HEK293T (cell line): ENCODE results near the gene ITGB5.

Experiments used
- BHLHE40 ChIP-seq: fragments of 450-650 bp; IDR thresholded peaks from 2 replicates; pipeline ENCODE4 v1.6.1; 2016; ENCODE audit warnings: mild to moderate bottlenecking, moderate library complexity, borderline replicate concordance
- CTBP1 ChIP-seq: fragments of 450-650 bp; IDR thresholded peaks from 2 replicates; pipeline ENCODE4 v1.6.1; 2016; ENCODE audit warnings: borderline replicate concordance
- FOXA1 ChIP-seq: fragments of 450-650 bp; IDR thresholded peaks from 2 replicates; pipeline ENCODE4 v1.6.1; 2016; ENCODE audit warnings: mild to moderate bottlenecking
- FOXK2 ChIP-seq: fragments of 450-650 bp; IDR thresholded peaks from 2 replicates; pipeline ENCODE4 v1.6.1; 2016; ENCODE audit warnings: mild to moderate bottlenecking
- FOXM1 ChIP-seq: fragments of 450-650 bp; IDR thresholded peaks from 2 replicates; pipeline ENCODE4 v1.6.1; 2017; ENCODE audit warnings: mild to moderate bottlenecking, borderline replicate concordance
- HDGF ChIP-seq: fragments of 450-650 bp; IDR thresholded peaks from 2 replicates; pipeline ENCODE4 v1.6.1; 2017; ENCODE audit warnings: antibody characterized with exemption, borderline replicate concordance
- L3MBTL2 ChIP-seq: fragments of 450-650 bp; conservative IDR thresholded peaks from 2 replicates; pipeline ENCODE4 v1.6.1; 2016; ENCODE audit warnings: mild to moderate bottlenecking
- SP1 ChIP-seq: fragments of 450-650 bp; IDR thresholded peaks from 2 replicates; pipeline ENCODE4 v1.6.1; 2017
- SUZ12 ChIP-seq: fragments of 450-650 bp; IDR thresholded peaks from 2 replicates; pipeline ENCODE4 v1.6.1; 2016; ENCODE audit warnings: mild to moderate bottlenecking
- TARDBP ChIP-seq: fragments of 450-650 bp; IDR thresholded peaks from 2 replicates; pipeline ENCODE4 v1.6.1; 2016
- ZNF384 ChIP-seq: fragments of 450-650 bp; IDR thresholded peaks from 2 replicates; pipeline ENCODE4 v1.6.1; 2016

- TF ChIP-seq SUZ12 (no peak), FOXK2 (no peak), BHLHE40 (no peak), SP1 (no peak), CTBP1 (no peak), L3MBTL2 (no peak), TARDBP (no peak), FOXM1 (no peak), FOXA1 (no peak), ZNF384 (no peak), HDGF (no peak)
Observed at GRCh38 chr3:124904835-124905492, 17.8 kb upstream of the ITGB5 start.
